Gastrocnemius medialis (tissue), 4 donors: ENCODE results near the gene GABRG3.

Experiments
- POLR2A ChIP-seq, 2 donors: fragments of 450-650 bp; IDR thresholded peaks; one replicate each; pipeline ENCODE4 v1.6.1; 2017; ENCODE audit warnings: antibody characterized with exemption in 2 of 2, mild to moderate bottlenecking in 2 of 2, moderate library complexity in 2 of 2
- TF ChIP-seq, protein P1 (sequence below), 5 experiments: fragments of 450-650 bp in 3 of 5; fragments of 200-600 bp in 2 of 5; sonication (generic) in 2 of 5; IDR thresholded peaks in 4 of 5; conservative IDR thresholded peaks in 1 of 5; 1 replicate in 4 of 5; 2 replicates in 1 of 5; pipeline ENCODE4 v1.5.1; 2016 to 2019; ENCODE audit warnings: antibody characterized with exemption in 5 of 5, mild to moderate bottlenecking in 3 of 5, moderate library complexity in 3 of 5

DNA sequence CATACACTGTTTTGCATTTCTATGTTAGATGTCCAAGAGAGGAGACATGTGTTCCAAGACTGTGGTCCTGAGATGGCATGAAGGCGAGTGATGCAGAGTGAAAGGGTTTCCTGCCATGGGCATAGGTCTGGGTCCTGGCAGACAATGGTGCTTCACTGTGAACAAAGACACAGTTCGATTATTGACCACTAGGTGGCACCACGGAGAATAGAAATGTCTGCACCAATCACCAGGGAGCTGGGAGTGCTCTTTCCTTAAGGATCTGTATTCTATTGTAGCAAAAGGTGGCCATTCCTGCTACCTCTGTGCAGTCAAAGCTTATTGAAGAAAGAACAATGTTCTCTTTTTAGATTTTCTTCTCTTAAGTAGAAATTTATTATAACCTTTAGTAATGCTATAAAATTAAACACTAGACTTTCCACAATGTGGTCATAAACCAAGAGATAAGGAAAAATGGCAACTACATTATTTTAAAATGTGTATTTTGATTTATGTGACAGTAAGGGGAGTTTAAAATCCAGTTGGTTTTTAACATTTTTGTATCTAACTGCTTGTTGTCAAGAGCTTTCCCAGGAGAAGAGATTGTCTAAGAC is 88.7 kb downstream of the GABRG3 start:
- TF ChIP-seq, protein P1, sequence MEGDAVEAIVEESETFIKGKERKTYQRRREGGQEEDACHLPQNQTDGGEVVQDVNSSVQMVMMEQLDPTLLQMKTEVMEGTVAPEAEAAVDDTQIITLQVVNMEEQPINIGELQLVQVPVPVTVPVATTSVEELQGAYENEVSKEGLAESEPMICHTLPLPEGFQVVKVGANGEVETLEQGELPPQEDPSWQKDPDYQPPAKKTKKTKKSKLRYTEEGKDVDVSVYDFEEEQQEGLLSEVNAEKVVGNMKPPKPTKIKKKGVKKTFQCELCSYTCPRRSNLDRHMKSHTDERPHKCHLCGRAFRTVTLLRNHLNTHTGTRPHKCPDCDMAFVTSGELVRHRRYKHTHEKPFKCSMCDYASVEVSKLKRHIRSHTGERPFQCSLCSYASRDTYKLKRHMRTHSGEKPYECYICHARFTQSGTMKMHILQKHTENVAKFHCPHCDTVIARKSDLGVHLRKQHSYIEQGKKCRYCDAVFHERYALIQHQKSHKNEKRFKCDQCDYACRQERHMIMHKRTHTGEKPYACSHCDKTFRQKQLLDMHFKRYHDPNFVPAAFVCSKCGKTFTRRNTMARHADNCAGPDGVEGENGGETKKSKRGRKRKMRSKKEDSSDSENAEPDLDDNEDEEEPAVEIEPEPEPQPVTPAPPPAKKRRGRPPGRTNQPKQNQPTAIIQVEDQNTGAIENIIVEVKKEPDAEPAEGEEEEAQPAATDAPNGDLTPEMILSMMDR (IDR thresholded peaks at IDR 0.05 in 4 of 5, conservative IDR thresholded peaks at IDR 0.05 in 1 of 5): peak in 2 of 5 experiments; percentile 11 to 40
- TF ChIP-seq POLR2A (IDR thresholded peaks at IDR 0.05): no peak
